Body of pancreas (tissue), 4 donors: ENCODE data around the gene TEAD1.

Experiments used
- POLR2A ChIP-seq, 3 donors: fragments of 450-650 bp; IDR thresholded peaks; one replicate each; pipeline ENCODE4 v1.6.1; 2016; ENCODE audit warnings: antibody characterized with exemption in 3 of 3, mild to moderate bottlenecking in 2 of 3
- TF ChIP-seq, protein P1 (sequence below), 7 experiments: fragments of 450-650 bp in 4 of 7; fragments of 200-600 bp in 3 of 7; sonication (generic) in 3 of 7; IDR thresholded peaks; one replicate each; pipeline ENCODE4 v1.5.1; 2016 to 2019; ENCODE audit warnings: antibody characterized with exemption in 7 of 7

DNA sequence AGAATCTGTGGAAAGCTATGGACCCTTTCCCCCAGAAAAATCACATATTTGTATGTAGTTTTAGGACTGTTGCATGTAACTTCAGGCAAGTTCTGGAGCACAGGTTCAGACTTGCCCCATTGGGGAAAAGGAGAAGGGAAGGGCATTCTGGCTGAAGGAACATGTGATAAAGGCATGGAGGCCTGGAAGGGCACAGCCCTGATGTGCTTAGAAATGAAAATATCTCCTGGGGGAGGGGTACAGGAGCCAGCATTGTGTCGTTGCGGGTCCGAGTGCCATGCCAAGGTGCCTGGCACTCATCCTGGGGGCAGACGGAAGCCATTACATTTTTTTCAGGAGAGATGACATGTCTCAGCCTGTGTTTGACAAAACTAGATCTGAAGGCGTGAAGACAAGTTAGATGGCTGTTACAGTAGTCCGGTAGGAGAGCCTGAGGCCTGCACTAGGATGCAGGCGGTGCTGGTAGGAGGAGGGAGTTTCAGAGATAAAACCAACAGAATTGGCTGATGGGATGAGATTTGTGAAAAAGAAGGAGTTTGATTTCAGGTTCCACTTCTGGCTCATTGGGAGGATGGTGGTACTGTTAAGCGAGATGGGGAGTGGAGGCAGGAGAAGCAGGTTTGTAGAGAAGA lies 96.9 kb downstream of the TEAD1 start:
- no peak for TF ChIP-seq POLR2A (IDR thresholded peaks at IDR 0.05)
- TF ChIP-seq, protein P1, sequence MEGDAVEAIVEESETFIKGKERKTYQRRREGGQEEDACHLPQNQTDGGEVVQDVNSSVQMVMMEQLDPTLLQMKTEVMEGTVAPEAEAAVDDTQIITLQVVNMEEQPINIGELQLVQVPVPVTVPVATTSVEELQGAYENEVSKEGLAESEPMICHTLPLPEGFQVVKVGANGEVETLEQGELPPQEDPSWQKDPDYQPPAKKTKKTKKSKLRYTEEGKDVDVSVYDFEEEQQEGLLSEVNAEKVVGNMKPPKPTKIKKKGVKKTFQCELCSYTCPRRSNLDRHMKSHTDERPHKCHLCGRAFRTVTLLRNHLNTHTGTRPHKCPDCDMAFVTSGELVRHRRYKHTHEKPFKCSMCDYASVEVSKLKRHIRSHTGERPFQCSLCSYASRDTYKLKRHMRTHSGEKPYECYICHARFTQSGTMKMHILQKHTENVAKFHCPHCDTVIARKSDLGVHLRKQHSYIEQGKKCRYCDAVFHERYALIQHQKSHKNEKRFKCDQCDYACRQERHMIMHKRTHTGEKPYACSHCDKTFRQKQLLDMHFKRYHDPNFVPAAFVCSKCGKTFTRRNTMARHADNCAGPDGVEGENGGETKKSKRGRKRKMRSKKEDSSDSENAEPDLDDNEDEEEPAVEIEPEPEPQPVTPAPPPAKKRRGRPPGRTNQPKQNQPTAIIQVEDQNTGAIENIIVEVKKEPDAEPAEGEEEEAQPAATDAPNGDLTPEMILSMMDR (IDR thresholded peaks at IDR 0.05), result no peak
